GM12801 (cell line): ENCODE results near the gene KIF19.

ENCODE experiments used
- CTCF ChIP-seq: IDR thresholded peaks from one replicate; pipeline ENCODE4 v1.5.1; 2011; ENCODE audit warnings: control low read depth; ENCODE audit not compliant: insufficient read length; ENCODE audit errors: extremely low read depth

The KIF19 gene

DNA sequence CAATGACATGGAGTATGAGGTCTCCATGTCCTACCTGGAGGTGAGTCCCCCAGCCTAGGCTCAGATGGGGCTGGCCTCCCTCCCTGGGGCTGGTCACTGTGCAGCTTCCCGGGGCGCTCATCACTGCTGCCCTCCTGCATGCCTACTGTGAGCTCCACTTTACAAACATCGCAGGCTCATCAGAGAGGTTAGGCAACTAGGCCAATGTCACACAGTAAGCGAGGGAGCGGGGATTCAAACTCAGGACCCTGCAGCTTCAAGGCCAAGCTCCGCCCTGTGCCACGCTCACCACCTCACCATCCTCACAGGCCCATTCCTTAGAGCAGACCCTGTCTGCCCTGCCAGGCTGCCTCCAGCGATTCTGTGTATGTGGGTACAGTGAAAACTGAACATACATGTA, 17.1 kb downstream of the KIF19 start:
- no peak for TF ChIP-seq CTCF

DNA sequence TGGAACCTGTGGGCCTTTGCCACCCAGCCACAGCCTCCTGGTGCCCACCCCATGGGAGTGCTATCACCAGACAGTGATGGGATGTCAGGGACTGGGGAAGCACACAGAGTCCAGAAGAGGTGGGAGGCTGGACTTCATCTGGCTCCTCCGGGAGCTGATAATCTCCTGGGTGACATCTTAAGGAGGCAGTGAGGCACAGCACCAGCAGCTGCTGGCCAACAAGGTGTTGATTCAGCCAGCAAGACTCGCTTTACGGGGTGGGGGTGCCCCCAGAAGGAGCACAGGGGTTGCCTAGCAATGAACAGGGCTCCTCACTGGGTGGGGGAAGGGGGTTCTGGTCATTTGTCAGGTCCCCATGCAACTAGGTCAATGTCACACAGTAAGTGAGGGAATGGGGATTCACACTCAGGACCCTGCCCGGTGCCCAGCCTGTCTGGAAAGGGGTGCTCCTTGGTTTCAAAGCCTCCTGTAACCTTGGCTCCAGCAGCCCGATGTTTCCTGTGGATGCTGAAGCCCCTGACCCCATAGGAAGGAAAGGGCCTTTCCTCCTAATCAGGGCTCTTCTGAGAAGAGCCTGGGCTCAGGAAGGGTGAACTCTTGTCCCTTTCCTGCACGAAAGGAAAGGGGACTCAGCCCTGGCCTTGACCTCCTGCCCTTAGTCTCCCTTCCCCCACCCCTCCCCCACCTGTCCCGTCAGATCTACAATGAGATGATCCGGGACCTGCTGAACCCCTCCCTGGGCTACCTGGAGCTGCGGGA, 17.7 kb downstream of the KIF19 start:
- TF ChIP-seq CTCF = no peak

- TF ChIP-seq CTCF = no peak
Measured at GRCh38 chr17:74344658-74345057, 18.6 kb downstream of the KIF19 start.

- no peak for TF ChIP-seq CTCF
Measured at GRCh38 chr17:74345433-74346241, 19.6 kb downstream of the KIF19 start.

- no peak for TF ChIP-seq CTCF
Measured at GRCh38 chr17:74347646-74348045, 21.6 kb downstream of the KIF19 start.

DNA sequence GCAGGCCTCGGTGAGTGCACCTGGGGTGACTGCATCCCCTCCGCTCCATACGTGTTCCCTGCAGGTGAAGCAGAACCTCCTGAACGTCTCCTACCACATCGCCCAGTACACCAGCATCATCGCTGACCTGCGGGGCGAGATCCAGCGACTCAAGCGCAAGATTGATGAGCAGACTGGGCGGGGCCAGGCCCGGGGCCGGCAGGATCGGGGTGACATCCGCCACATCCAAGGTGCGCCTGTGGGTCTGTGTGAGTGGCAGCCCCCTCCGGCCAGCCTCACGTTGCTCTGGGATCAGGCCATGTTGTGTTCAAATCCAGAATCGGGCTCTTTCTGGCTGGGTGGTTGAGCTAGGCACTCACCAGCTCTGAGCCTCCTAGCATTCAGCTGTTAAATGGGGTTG, 23.1 kb downstream of the KIF19 start:
- TF ChIP-seq CTCF = no peak

- TF ChIP-seq CTCF = no peak
Measured at GRCh38 chr17:74350486-74350885, 24.5 kb downstream of the KIF19 start.
